Panc1 (cell line): ENCODE results near the gene IGSF22.

Experiments
- POLR2AphosphoS5 ChIP-seq: IDR thresholded peaks from 2 replicates; pipeline ENCODE4 v1.6.1; 2012; ENCODE audit warnings: mild to moderate bottlenecking, low read depth, low read length, moderate library complexity
- REST ChIP-seq, 2 experiments: IDR thresholded peaks; 2 replicates each; pipeline ENCODE4 v1.6.1; 2011 to 2012; ENCODE audit warnings: low read depth in 2 of 2, control low read depth in 1 of 2, low read length in 1 of 2, mild to moderate bottlenecking in 1 of 2, moderate library complexity in 1 of 2; ENCODE audit not compliant: insufficient read depth in 1 of 2
- TCF7L2 ChIP-seq: IDR thresholded peaks from 2 replicates; pipeline ENCODE4 v1.6.1; 2011; ENCODE audit warnings: mild to moderate bottlenecking, low read depth, low read length, inconsistent platforms
- TF ChIP-seq, protein P1 (sequence below): fragments of 450-650 bp; IDR thresholded peaks from 2 replicates; pipeline ENCODE4 v1.5.1; 2017; ENCODE audit warnings: mild to moderate bottlenecking

- TF ChIP-seq REST (IDR thresholded peaks at IDR 0.05; ENCODE audit: insufficient read depth in 1 of 2, low read depth in 2 of 2, low read length in 1 of 2) (no peak), POLR2AphosphoS5 (no peak), TCF7L2 (no peak)
- TF ChIP-seq, protein P1, sequence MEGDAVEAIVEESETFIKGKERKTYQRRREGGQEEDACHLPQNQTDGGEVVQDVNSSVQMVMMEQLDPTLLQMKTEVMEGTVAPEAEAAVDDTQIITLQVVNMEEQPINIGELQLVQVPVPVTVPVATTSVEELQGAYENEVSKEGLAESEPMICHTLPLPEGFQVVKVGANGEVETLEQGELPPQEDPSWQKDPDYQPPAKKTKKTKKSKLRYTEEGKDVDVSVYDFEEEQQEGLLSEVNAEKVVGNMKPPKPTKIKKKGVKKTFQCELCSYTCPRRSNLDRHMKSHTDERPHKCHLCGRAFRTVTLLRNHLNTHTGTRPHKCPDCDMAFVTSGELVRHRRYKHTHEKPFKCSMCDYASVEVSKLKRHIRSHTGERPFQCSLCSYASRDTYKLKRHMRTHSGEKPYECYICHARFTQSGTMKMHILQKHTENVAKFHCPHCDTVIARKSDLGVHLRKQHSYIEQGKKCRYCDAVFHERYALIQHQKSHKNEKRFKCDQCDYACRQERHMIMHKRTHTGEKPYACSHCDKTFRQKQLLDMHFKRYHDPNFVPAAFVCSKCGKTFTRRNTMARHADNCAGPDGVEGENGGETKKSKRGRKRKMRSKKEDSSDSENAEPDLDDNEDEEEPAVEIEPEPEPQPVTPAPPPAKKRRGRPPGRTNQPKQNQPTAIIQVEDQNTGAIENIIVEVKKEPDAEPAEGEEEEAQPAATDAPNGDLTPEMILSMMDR: no peak
Observed at GRCh38 chr11:18684267-18684666, 41.7 kb downstream of the IGSF22 start.
